Memory B cell (primary cell): ENCODE data around the gene POLR2E.

Experiments used
- ATAC-seq: fragments of 150-1000 bp; cut with Tn5 transposase; 2 replicates; pipeline ENCODE4 v1.10.0; 2021; ENCODE audit warnings: low read depth, mild to moderate bottlenecking, moderate library complexity
- DNase-seq, 2 donors: peaks; one replicate each; pipeline ENCODE4 v3.0.0; 2022; ENCODE audit warnings: low spot score in 2 of 2
- H3K27ac Mint-ChIP-seq: one replicate; pipeline ENCODE4 v1.8.0; 2022; ENCODE audit warnings: mild to moderate bottlenecking, moderate library complexity, mixed read lengths
- H3K27me3 Mint-ChIP-seq: one replicate; pipeline ENCODE4 v1.8.0; 2022; ENCODE audit warnings: mixed read lengths
- H3K36me3 Mint-ChIP-seq: one replicate; pipeline ENCODE4 v1.8.0; 2022; ENCODE audit warnings: mild to moderate bottlenecking, mixed read lengths
- H3K4me1 Mint-ChIP-seq: one replicate; pipeline ENCODE4 v1.8.0; 2022; ENCODE audit warnings: mixed read lengths
- H3K4me3 Mint-ChIP-seq: one replicate; pipeline ENCODE4 v1.8.0; 2022; ENCODE audit warnings: mild to moderate bottlenecking, moderate library complexity, mixed read lengths
- H3K9me3 Mint-ChIP-seq: one replicate; pipeline ENCODE4 v1.8.0; 2022; ENCODE audit warnings: mixed read lengths

Gene POLR2E

DNA sequence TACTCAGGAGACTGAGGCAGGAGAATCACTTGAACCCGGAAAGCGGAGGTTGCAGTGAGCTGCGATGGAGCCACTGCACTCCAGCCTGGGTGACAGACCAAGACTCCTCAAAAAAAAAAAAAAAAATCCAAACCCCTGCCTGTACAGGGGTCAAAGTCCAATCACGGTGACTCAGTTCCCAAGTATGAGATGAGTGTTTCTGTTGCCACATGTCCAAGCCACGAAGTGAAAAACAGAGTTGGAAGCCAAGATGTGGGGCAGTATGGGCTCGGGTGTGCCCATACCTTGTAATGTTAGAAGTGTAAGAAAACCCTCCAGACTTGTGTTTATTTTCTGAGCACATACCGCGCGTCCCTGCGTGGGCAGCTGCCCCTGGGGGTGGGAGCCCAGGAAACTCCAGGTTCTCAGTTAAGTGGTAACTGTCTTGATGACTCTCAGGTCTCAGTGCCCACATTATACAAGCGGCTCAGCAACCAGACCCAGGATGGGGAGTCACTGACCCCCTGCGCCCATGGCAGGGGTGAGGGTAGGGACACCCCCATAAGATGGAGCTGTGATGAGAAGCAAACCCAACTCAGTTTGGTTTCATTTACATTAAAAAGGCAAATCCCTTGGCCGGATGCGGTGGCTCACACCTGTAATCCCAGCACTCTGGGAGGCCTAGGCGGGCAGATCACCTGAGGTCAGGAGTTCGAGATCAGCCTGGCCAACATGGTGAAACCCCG, 7.4 kb upstream of the POLR2E start:
- Mint-ChIP-seq H3K4me3 (peak overlapping the region; percentile 39), H3K36me3 (no peaks in the 10 kb centered on the region), H3K4me1 (peaks cover 11% of the 10 kb centered on the region), H3K9me3 (no peaks in the 10 kb centered on the region), H3K27ac (peak overlapping the region; percentile 85), H3K27me3 (no peaks in the 10 kb centered on the region)
- DNase-seq, result no peak
- no peak for ATAC-seq

DNA sequence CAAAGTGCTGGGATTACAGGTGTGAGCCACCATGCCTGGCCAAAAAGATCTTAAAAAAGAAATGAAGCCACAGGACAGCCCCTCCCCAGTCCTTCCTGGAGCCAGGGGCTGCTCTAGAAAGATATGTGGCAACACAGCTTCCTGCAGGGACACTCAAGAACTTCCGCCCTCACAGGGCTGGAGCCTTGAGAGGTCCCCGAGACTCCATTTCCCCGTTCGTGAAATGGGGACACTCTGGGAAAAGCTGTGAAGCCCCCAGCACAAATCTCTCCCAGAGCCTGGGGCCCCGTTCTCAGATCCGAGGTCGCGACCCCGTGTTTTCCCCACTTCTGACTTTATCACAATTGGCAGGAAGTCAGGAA, 6.1 kb upstream of the POLR2E start:
- no peak overlapping the region for H3K4me3 Mint-ChIP-seq
- H3K36me3 Mint-ChIP-seq, result no peaks in the 10 kb centered on the region
- DNase-seq (no peak), ATAC-seq (no peak)
- no peaks in the 10 kb centered on the region for H3K27me3 Mint-ChIP-seq
- peak overlapping the region; percentile 20 for H3K27ac Mint-ChIP-seq
- no peaks in the 10 kb centered on the region for H3K9me3 Mint-ChIP-seq
- H3K4me1 Mint-ChIP-seq, result peaks cover 9% of the 10 kb centered on the region

- H3K27me3 Mint-ChIP-seq, result no peaks in the 10 kb centered on the region
- H3K4me1 Mint-ChIP-seq, result peaks cover 19% of the 10 kb centered on the region
- H3K9me3 Mint-ChIP-seq, result no peaks in the 10 kb centered on the region
- no peak overlapping the region for H3K4me3 Mint-ChIP-seq
- H3K27ac Mint-ChIP-seq, result no peak overlapping the region
- ATAC-seq (no peak), DNase-seq (no peak)
- peaks cover 1% of the 10 kb centered on the region for H3K36me3 Mint-ChIP-seq
Observed at GRCh38 chr19:1098177-1099051, 3.2 kb upstream of the POLR2E start.

DNA sequence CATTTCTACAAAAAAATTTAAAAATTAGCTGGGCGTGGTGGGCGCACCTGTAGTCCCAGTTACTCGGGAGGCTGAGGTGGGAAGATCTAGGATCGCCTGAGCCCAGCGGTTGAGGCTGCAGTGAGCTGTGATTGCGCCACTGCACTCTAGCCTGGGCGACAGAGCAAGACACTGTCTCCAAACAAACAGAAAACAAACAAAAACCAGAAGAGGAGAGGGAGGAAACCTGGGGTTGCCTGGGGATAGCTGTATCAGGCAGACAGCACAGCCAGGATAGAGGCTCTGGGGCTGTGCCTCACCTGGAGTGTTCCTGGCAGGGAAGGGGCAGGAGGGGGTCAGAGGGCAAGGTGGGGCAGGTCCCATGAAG, 2.6 kb upstream of the POLR2E start:
- H3K27ac Mint-ChIP-seq, result no peak overlapping the region
- H3K4me1 Mint-ChIP-seq, result peaks cover 21% of the 10 kb centered on the region
- H3K4me3 Mint-ChIP-seq, result no peak overlapping the region
- peaks cover 3% of the 10 kb centered on the region for H3K36me3 Mint-ChIP-seq
- no peaks in the 10 kb centered on the region for H3K9me3 Mint-ChIP-seq
- no peaks in the 10 kb centered on the region for H3K27me3 Mint-ChIP-seq
- ATAC-seq, result no peak
- no peak for DNase-seq

GRCh38 chr19:1094655-1094977, 559 bp downstream of the POLR2E start:
- no peaks in the 10 kb centered on the region for H3K27me3 Mint-ChIP-seq
- H3K4me3 Mint-ChIP-seq, result peak overlapping the region; percentile 88
- ATAC-seq, result no peak
- H3K4me1 Mint-ChIP-seq, result peaks cover 17% of the 10 kb centered on the region
- H3K36me3 Mint-ChIP-seq, result peaks cover 3% of the 10 kb centered on the region
- peak overlapping the region; percentile 90 for H3K27ac Mint-ChIP-seq
- no peaks in the 10 kb centered on the region for H3K9me3 Mint-ChIP-seq
- no peak for DNase-seq

DNA sequence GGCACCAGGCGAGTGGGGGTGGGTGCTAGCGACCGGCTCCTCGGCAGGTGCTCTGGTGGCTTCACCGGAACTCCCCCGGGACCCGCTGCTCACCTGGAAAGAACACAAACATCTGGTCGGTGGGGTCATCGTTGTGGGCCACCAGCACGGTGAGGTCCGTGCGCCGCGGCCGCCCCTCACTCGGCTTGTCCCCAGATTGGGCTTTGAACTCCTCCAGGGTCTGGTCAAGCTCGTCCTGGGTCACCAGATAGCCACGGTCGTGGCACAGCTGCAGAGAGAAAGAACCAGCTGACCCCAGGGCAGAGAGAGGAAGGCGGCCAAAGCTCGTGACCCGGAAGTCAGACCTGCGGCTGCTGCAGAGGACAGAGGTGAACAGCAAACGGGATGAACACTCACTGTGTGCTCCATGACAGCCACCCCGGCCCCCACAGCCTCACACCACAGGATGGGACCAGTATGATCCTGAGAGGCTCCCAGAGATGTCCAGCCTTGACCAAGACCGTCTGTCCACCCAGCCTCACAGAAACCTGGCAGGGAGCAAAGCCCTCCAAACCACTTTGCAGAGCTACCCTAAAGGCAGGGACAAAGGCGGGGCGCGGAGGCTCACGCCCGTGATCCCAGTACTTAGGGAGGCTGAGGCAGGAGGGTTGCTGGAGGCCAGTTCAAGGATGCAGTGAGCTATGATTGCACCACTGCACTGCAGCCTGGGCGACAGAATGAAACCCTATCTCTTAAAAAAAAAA, 1.2 kb downstream of the POLR2E start:
- DNase-seq (no peak), ATAC-seq (no peak)
- H3K27me3 Mint-ChIP-seq, result no peaks in the 10 kb centered on the region
- H3K4me1 Mint-ChIP-seq, result peaks cover 17% of the 10 kb centered on the region
- H3K9me3 Mint-ChIP-seq, result no peaks in the 10 kb centered on the region
- H3K27ac Mint-ChIP-seq, result peak overlapping the region; percentile 90
- peak overlapping the region; percentile 88 for H3K4me3 Mint-ChIP-seq
- H3K36me3 Mint-ChIP-seq, result peaks cover 3% of the 10 kb centered on the region

GRCh38 chr19:1093330-1093729, 1.8 kb downstream of the POLR2E start:
- H3K9me3 Mint-ChIP-seq, result no peaks in the 10 kb centered on the region
- peak overlapping the region; percentile 75 for H3K27ac Mint-ChIP-seq

GRCh38 chr19:1091544-1092175, 3.5 kb downstream of the POLR2E start:
- ATAC-seq (no peak), DNase-seq (no peak)
- Mint-ChIP-seq H3K27me3 (no peaks in the 10 kb centered on the region), H3K4me1 (peaks cover 27% of the 10 kb centered on the region), H3K4me3 (no peak overlapping the region), H3K27ac (no peak overlapping the region), H3K36me3 (peaks cover 3% of the 10 kb centered on the region), H3K9me3 (no peaks in the 10 kb centered on the region)

More at GRCh38 chr19:1093330-1093729, 1.8 kb downstream of the POLR2E start:
- ATAC-seq, result no peak
- DNase-seq, result no peak
- peaks cover 3% of the 10 kb centered on the region for H3K36me3 Mint-ChIP-seq
- no peaks in the 10 kb centered on the region for H3K27me3 Mint-ChIP-seq
- H3K4me1 Mint-ChIP-seq, result peaks cover 17% of the 10 kb centered on the region
- peak overlapping the region; percentile 88 for H3K4me3 Mint-ChIP-seq

DNA sequence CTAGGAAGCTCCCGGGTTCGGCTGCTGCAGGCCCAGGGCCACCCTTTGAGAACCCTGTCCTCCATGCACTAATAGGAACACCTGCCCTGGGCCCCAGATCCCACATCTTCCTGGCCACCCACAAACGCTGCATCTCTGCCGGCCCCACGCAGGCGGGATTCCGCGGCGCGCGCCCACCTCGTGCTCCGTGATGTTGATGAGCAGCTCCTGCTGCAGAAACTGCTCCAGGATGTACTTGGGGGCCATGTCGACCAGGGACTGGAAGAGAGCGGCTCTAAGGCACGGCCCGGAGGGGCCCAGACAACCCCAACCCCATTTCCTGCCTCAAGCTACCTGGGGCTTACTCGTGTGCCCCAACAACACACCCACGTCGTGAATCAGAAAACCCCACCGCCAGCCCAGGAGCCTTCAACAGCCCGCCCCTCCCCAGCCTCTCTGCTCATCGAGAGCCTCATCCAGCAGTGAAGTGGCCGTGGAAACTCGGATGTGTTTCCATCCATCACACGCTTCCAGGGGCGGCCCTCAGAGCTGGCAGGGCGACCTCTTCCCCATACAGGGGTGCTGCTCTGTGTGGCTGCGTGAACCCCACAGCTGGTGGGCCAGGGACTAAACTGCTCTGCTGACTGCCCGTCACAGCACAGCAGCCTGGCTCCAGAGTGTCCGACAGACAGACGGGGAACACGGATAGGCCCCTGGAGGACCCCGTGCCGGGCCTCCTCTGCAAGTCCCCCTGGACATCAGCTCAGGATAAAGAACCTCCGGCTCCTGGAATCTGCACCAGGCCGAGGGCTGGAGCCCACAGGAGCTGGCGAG, 4.2 kb downstream of the POLR2E start:
- Mint-ChIP-seq H3K4me1 (peaks cover 25% of the 10 kb centered on the region), H3K36me3 (peaks cover 3% of the 10 kb centered on the region), H3K27me3 (no peaks in the 10 kb centered on the region), H3K4me3 (no peak overlapping the region), H3K27ac (peak overlapping the region; percentile 53), H3K9me3 (no peaks in the 10 kb centered on the region)
- DNase-seq (no peak), ATAC-seq (no peak)

DNA sequence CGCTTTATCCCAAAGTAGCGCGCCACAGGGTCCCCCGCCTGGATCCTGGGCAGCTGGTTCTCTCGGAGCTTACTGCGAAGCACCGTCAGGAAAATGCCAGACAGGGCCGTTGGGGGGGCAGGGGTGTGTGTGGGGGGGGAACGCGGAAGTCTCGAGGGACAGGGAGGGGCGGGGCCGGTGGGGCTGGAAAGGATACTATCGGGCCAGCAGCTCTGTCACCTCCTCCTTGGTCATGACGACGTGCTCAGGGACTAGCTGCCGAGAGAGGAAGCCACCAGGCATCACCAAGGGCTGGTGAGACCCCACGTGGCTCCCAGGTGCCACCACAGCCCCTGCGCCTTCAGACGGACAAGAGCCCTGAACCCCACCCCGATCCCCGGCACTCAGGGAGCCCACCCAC, 5.3 kb downstream of the POLR2E start:
- Mint-ChIP-seq H3K36me3 (peaks cover 10% of the 10 kb centered on the region), H3K4me1 (peaks cover 30% of the 10 kb centered on the region), H3K27me3 (no peaks in the 10 kb centered on the region), H3K4me3 (no peak overlapping the region), H3K9me3 (no peaks in the 10 kb centered on the region), H3K27ac (no peak overlapping the region)
- ATAC-seq (peak; percentile 15), DNase-seq (no peak)

GRCh38 chr19:1089126-1089771, 5.9 kb downstream of the POLR2E start:
- Mint-ChIP-seq H3K27ac (no peak overlapping the region), H3K36me3 (peaks cover 11% of the 10 kb centered on the region), H3K9me3 (no peaks in the 10 kb centered on the region), H3K27me3 (no peaks in the 10 kb centered on the region), H3K4me3 (peak overlapping the region; percentile 8), H3K4me1 (peaks cover 28% of the 10 kb centered on the region)
- DNase-seq (no peak), ATAC-seq (no peak)

- H3K4me3 Mint-ChIP-seq, result peak overlapping the region; percentile 49
- H3K27me3 Mint-ChIP-seq, result no peaks in the 10 kb centered on the region
- peak overlapping the region; percentile 93 for H3K27ac Mint-ChIP-seq
- peaks cover 26% of the 10 kb centered on the region for H3K4me1 Mint-ChIP-seq
- ATAC-seq (peak; percentile 15), DNase-seq (no peak)
- peaks cover 12% of the 10 kb centered on the region for H3K36me3 Mint-ChIP-seq
- no peaks in the 10 kb centered on the region for H3K9me3 Mint-ChIP-seq
Observed at GRCh38 chr19:1088416-1089010, 6.7 kb downstream of the POLR2E start.
